NCI-H2196 treated with DMSO at 0.1 percent for 48 hours (cell line): ENCODE data around the gene RCAN2.

ENCODE experiments used
- DNase-seq: peaks from one replicate; lab custom pipeline; 2025; ENCODE audit not compliant: unreplicated experiment; lab: John Stamatoyannopoulos, UW

RCAN2 gene

GRCh38 chr6:46219661-46220060 lies 271.6 kb downstream of the RCAN2 start:
- DNase-seq = no peak

GRCh38 chr6:46218457-46218856 lies 272.8 kb downstream of the RCAN2 start:
- DNase-seq = no peak

GRCh38 chr6:46217671-46218131 lies 273.5 kb downstream of the RCAN2 start:
- DNase-seq = no peak

- DNase-seq = no peak
Measured at GRCh38 chr6:46216879-46217278, 274.4 kb downstream of the RCAN2 start.

- no peak for DNase-seq
Measured at GRCh38 chr6:46215777-46216176, 275.5 kb downstream of the RCAN2 start.

GRCh38 chr6:46215213-46215612 lies 276.0 kb downstream of the RCAN2 start:
- no peak for DNase-seq

- DNase-seq = no peak
Measured at GRCh38 chr6:46211917-46212316, 279.3 kb downstream of the RCAN2 start.

- no peak for DNase-seq
Measured at GRCh38 chr6:46210294-46210693, 281.0 kb downstream of the RCAN2 start.

GRCh38 chr6:46208303-46208702 lies 282.9 kb downstream of the RCAN2 start:
- no peak for DNase-seq

GRCh38 chr6:46207174-46207573 lies 284.1 kb downstream of the RCAN2 start:
- DNase-seq = no peak

GRCh38 chr6:46204880-46205650 lies 286.2 kb downstream of the RCAN2 start:
- DNase-seq = no peak

- no peak for DNase-seq
Measured at GRCh38 chr6:46203391-46204177, 287.7 kb downstream of the RCAN2 start.

GRCh38 chr6:46201702-46202101 lies 289.5 kb downstream of the RCAN2 start:
- no peak for DNase-seq

- DNase-seq = no peak
Measured at GRCh38 chr6:46199387-46199786, 291.9 kb downstream of the RCAN2 start.

- DNase-seq = no peak
Measured at GRCh38 chr6:46191961-46192360, 299.3 kb downstream of the RCAN2 start.

GRCh38 chr6:46190889-46191288 lies 300.4 kb downstream of the RCAN2 start:
- no peak for DNase-seq

GRCh38 chr6:46189726-46190125 lies 301.5 kb downstream of the RCAN2 start:
- DNase-seq = no peak

- DNase-seq = no peak
Measured at GRCh38 chr6:46186583-46186982, 304.7 kb downstream of the RCAN2 start.

GRCh38 chr6:46184114-46184513 lies 307.1 kb downstream of the RCAN2 start:
- DNase-seq = no peak

- DNase-seq = no peak
Measured at GRCh38 chr6:46175976-46176375, 315.3 kb downstream of the RCAN2 start.

GRCh38 chr6:46175446-46175845 lies 315.8 kb downstream of the RCAN2 start:
- DNase-seq = no peak

GRCh38 chr6:46174904-46175303 lies 316.3 kb downstream of the RCAN2 start:
- DNase-seq = no peak
